ENCODE data around the gene ZFHX3.

- TF ChIP-seq CTCF (conservative IDR thresholded peaks at IDR 0.05) (no peak; the same call in 1 of the 2 replicates), ZFX (IDR thresholded peaks at IDR 0.05) (no peak)
Observed at GRCh38 chr16:72961115-72961832, 86.7 kb downstream of the ZFHX3 start.

All from C4-2B (cell line).